ENCODE results near the gene HBP1. TPM values are rescaled to one million over a fixed set of nuclear protein-coding genes. Genes with fewer than 3 reads are reported as not detected.
A peak's percentile ranks its signal among the peaks of the same experiment; 100 is the strongest.

The HBP1 gene
- polyA plus RNA-seq, 1 experiment: 85.2 TPM

DNA sequence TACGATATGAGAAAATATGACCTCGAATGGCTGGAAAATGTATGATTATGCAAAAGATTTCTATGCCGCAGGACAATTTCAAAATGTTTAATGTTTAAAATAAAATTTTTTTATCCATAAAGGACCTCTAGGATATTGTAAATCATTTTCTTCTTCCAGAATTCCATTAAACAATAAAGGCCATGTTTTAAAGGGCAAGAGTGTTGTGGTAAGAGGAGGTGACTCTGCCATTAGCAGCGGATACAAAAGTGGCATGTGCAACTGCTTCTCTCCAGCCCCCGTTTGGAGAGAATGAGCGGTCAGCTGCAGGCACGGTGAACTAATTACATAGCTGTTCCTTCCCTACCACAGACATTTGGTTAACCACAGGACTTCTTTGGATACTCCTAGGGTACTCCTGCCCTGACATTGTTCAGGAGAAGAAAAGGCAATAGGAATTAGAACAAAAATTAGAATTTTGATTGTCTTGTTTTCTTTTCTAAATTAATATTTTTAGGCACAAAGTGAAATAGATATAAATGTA, 63.8 kb downstream of the HBP1 start:
- H3K9me3 ChIP-seq (ENCODE audit: control insufficient read depth, insufficient read depth, low read length): no peaks in the 10 kb centered on the region
- no peak overlapping the region for H3K27ac ChIP-seq (ENCODE audit: low read depth, low read length)
- DNase-seq (ENCODE audit: low read depth, low spot score): peak; percentile 23
- TF ChIP-seq, protein P1, sequence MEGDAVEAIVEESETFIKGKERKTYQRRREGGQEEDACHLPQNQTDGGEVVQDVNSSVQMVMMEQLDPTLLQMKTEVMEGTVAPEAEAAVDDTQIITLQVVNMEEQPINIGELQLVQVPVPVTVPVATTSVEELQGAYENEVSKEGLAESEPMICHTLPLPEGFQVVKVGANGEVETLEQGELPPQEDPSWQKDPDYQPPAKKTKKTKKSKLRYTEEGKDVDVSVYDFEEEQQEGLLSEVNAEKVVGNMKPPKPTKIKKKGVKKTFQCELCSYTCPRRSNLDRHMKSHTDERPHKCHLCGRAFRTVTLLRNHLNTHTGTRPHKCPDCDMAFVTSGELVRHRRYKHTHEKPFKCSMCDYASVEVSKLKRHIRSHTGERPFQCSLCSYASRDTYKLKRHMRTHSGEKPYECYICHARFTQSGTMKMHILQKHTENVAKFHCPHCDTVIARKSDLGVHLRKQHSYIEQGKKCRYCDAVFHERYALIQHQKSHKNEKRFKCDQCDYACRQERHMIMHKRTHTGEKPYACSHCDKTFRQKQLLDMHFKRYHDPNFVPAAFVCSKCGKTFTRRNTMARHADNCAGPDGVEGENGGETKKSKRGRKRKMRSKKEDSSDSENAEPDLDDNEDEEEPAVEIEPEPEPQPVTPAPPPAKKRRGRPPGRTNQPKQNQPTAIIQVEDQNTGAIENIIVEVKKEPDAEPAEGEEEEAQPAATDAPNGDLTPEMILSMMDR (IDR thresholded peaks at IDR 0.05; ENCODE audit: low read depth, low read length): no peak
- no peak overlapping the region for H3K4me3 ChIP-seq (ENCODE audit: low read depth, low read length)
- H3K27me3 ChIP-seq (ENCODE audit: control insufficient read depth, insufficient read depth, low read length): no peaks in the 10 kb centered on the region
- ChIA-PET POLR2A (no interaction called here), CTCF (no interaction called here)

DNA sequence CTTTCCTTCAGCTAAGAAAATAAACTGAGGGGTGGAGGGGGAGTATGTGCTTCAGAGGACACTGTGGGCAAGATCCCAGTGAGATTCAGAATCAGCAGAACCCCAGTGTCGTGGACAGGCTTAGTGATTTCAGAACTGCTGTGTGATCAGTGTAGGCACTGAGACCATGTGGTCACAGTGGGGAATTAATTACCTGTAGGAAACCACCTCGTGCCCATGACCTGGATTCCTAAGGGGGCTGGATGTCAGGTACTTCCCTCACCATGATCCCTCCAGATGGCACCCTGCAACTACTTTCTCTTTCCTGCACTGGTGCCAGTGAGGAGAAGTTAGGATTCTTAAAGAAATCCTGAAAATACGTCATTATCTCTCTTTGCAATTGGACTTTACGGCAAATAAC, 64.4 kb downstream of the HBP1 start:
- POLR2A ChIA-PET: no interaction called here

DNA sequence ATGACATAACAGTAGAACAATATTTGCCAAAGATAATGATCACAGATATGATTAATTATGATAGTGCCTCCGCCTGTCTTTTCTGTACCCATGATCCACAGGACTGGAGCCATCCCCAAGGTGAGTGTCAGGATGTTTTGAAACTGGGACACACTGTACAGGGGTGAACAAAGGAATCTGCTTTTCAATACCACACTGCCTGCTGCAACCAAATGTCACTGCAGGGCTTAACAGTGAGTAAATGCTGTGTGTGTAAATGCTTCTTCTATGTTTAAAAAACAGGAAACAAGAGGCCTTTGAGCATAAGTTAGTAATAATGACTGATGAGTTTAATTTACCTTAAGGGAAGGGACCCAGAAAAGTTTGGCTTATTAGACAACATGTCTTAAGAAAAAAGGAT, 65.2 kb downstream of the HBP1 start:
- ChIA-PET POLR2A (interaction anchor here (0.6 kb wide), 1 partner anchor 77 kb away, joined by 4 read pairs; no protein-coding TSS in a partner anchor), CTCF (no interaction called here)
- Histone ChIP-seq H3K27ac (ENCODE audit: low read depth, low read length) (no peak overlapping the region), H3K27me3 (ENCODE audit: control insufficient read depth, insufficient read depth, low read length) (no peaks in the 10 kb centered on the region), H3K4me3 (ENCODE audit: low read depth, low read length) (no peak overlapping the region), H3K9me3 (ENCODE audit: control insufficient read depth, insufficient read depth, low read length) (no peaks in the 10 kb centered on the region)
- TF ChIP-seq, protein P1 (IDR thresholded peaks at IDR 0.05; ENCODE audit: low read depth, low read length): no peak
- no peak for DNase-seq (ENCODE audit: low read depth, low spot score)

More for the DNA sequence above, 64.4 kb downstream of the HBP1 start:
- CTCF ChIA-PET: no interaction called here
- no peak overlapping the region for H3K27ac ChIP-seq (ENCODE audit: low read depth, low read length)
- DNase-seq (ENCODE audit: low read depth, low spot score): no peak
- H3K9me3 ChIP-seq (ENCODE audit: control insufficient read depth, insufficient read depth, low read length): no peaks in the 10 kb centered on the region
- TF ChIP-seq, protein P1 (IDR thresholded peaks at IDR 0.05; ENCODE audit: low read depth, low read length): no peak
- H3K4me3 ChIP-seq (ENCODE audit: low read depth, low read length): no peak overlapping the region
- H3K27me3 ChIP-seq (ENCODE audit: control insufficient read depth, insufficient read depth, low read length): no peaks in the 10 kb centered on the region

DNA sequence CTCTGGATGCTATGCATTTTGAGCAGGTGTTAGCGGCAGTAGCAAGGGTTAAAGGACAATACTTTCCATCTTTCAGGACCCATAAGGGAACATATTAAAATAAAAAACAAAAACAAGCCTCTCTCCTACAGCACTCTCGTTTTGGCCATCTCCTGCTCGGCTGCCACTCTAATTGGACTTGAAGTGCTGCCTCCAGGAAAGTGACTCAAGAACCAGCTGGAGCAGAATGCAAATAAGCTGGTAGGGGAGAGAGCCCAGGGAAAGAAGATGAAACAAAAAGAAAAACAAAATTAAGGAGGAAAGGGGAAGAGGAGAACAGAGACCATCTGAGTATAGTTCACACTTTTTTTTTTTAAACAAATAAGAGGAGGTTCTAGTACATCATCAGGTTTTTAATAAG, 65.6 kb downstream of the HBP1 start:
- CTCF ChIA-PET: no interaction called here
- DNase-seq (ENCODE audit: low read depth, low spot score): no peak
- POLR2A ChIA-PET: interaction anchor here (0.6 kb wide), 1 partner anchor 77 kb away, joined by 4 read pairs; no protein-coding TSS in a partner anchor
- no peaks in the 10 kb centered on the region for H3K9me3 ChIP-seq (ENCODE audit: control insufficient read depth, insufficient read depth, low read length)
- H3K27me3 ChIP-seq (ENCODE audit: control insufficient read depth, insufficient read depth, low read length): no peaks in the 10 kb centered on the region
- H3K27ac ChIP-seq (ENCODE audit: low read depth, low read length): no peak overlapping the region
- TF ChIP-seq, protein P1 (IDR thresholded peaks at IDR 0.05; ENCODE audit: low read depth, low read length): no peak
- no peak overlapping the region for H3K4me3 ChIP-seq (ENCODE audit: low read depth, low read length)

DNA sequence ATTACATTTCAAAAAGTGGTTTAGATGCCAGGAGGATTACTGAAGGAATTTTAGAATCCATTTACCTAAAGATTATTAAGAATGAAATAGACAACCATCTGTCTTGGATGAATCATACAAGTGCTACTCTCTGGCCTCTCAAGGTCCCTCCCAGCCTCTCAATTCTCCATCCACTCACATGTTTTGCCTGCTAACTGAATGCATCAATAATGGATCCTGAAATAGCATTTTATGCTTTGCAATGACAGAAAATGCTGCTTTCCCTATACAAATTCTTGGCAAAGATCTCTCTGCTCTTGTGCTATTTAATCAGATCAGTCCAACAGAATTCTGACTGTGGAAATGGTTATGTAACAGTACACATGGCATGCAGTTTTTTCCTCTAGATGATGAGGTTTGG, 68.1 kb downstream of the HBP1 start:
- no peak overlapping the region for H3K27ac ChIP-seq (ENCODE audit: low read depth, low read length)
- TF ChIP-seq, protein P1 (IDR thresholded peaks at IDR 0.05; ENCODE audit: low read depth, low read length): no peak
- CTCF ChIA-PET: no interaction called here
- POLR2A ChIA-PET: no interaction called here
- no peaks in the 10 kb centered on the region for H3K9me3 ChIP-seq (ENCODE audit: control insufficient read depth, insufficient read depth, low read length)
- no peak overlapping the region for H3K4me3 ChIP-seq (ENCODE audit: low read depth, low read length)
- DNase-seq (ENCODE audit: low read depth, low spot score): no peak
- H3K27me3 ChIP-seq (ENCODE audit: control insufficient read depth, insufficient read depth, low read length): no peaks in the 10 kb centered on the region
